Vagina (tissue), 2 donors: ENCODE data around the gene RNF43. TPM values are rescaled to one million over a fixed set of nuclear protein-coding genes. Genes with fewer than 3 reads are reported as not detected.

Experiments
- DNase-seq, 2 donors: peaks; one replicate each; pipeline ENCODE4 v3.0.0-alpha.2; 2017; ENCODE audit errors: extremely low spot score in 2 of 2
- H3K27ac ChIP-seq: fragments of 200-600 bp; sonication (generic); one replicate; pipeline ENCODE4 v1.5.1; 2019
- H3K27me3 ChIP-seq: fragments of 200-600 bp; sonication (generic); one replicate; pipeline ENCODE4 v1.5.1; 2019
- H3K36me3 ChIP-seq, 2 donors: fragments of 200-600 bp; sonication (generic); one replicate each; pipeline ENCODE4 v1.5.1; 2017 to 2019
- H3K4me1 ChIP-seq: fragments of 200-600 bp; sonication (generic); one replicate; pipeline ENCODE4 v1.5.1; 2019
- H3K4me3 ChIP-seq, 2 donors: fragments of 200-600 bp; sonication (generic); 1 replicate in 1 of 2; 2 replicates in 1 of 2; pipeline ENCODE4 v1.5.1; 2016 to 2019
- H3K9me3 ChIP-seq: fragments of 200-600 bp; sonication (generic); one replicate; pipeline ENCODE4 v1.5.1; 2019
- POLR2A ChIP-seq, 2 donors: fragments of 450-650 bp; IDR thresholded peaks; one replicate each; pipeline ENCODE4 v1.6.1; 2017; ENCODE audit warnings: antibody characterized with exemption in 2 of 2, mild to moderate bottlenecking in 2 of 2, moderate library complexity in 2 of 2
- POLR2AphosphoS5 ChIP-seq, 2 donors: sonication (generic); formaldehyde crosslinking; IDR thresholded peaks; one replicate each; pipeline ENCODE4 v1.9.0; 2017; ENCODE audit warnings: antibody characterized with exemption in 2 of 2, mild to moderate bottlenecking in 2 of 2, low read depth in 1 of 2; ENCODE audit not compliant: insufficient read depth in 1 of 2
- intact Hi-C: fragments of 100-400 bp; cut with DNase I; formaldehyde crosslinking; loops from one replicate; pipeline ENCODE4 v1.15.1; 2023
- total RNA-seq: library from RNA; depleted of rRNA; stranded (reverse); fragments of >200 nt; gene quantifications from one replicate; pipeline ENCODE4 v1.2.3, GENCODE V29; 2016
- TF ChIP-seq, protein P1 (sequence below), 3 experiments: fragments of 450-650 bp in 2 of 3; fragments of 200-600 bp in 1 of 3; sonication (generic) in 1 of 3; IDR thresholded peaks; one replicate each; pipeline ENCODE4 v1.5.1; 2017 to 2019; ENCODE audit warnings: antibody characterized with exemption in 3 of 3, mild to moderate bottlenecking in 2 of 3, moderate library complexity in 2 of 3

Gene RNF43
- total RNA-seq, 1 donor from 2014 or later = 27.7 TPM

- no peaks in the 10 kb centered on the region for H3K36me3 ChIP-seq
- no peaks in the 10 kb centered on the region for H3K9me3 ChIP-seq
- H3K4me1 ChIP-seq = no peaks in the 10 kb centered on the region
- TF ChIP-seq, protein P1, sequence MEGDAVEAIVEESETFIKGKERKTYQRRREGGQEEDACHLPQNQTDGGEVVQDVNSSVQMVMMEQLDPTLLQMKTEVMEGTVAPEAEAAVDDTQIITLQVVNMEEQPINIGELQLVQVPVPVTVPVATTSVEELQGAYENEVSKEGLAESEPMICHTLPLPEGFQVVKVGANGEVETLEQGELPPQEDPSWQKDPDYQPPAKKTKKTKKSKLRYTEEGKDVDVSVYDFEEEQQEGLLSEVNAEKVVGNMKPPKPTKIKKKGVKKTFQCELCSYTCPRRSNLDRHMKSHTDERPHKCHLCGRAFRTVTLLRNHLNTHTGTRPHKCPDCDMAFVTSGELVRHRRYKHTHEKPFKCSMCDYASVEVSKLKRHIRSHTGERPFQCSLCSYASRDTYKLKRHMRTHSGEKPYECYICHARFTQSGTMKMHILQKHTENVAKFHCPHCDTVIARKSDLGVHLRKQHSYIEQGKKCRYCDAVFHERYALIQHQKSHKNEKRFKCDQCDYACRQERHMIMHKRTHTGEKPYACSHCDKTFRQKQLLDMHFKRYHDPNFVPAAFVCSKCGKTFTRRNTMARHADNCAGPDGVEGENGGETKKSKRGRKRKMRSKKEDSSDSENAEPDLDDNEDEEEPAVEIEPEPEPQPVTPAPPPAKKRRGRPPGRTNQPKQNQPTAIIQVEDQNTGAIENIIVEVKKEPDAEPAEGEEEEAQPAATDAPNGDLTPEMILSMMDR (IDR thresholded peaks at IDR 0.05) = no peak
- TF ChIP-seq POLR2AphosphoS5 (IDR thresholded peaks at IDR 0.05; ENCODE audit: insufficient read depth in 1 of 2, low read depth in 1 of 2) (no peak), POLR2A (IDR thresholded peaks at IDR 0.05) (no peak)
- intact Hi-C loops = no loop called here
- DNase-seq = no peak
- no peak overlapping the region for H3K4me3 ChIP-seq
- no peaks in the 10 kb centered on the region for H3K27me3 ChIP-seq
- no peak overlapping the region for H3K27ac ChIP-seq
These were observed 28.8 kb downstream of the RNF43 start for GRCh38 chr17:58388302-58389190.

DNA sequence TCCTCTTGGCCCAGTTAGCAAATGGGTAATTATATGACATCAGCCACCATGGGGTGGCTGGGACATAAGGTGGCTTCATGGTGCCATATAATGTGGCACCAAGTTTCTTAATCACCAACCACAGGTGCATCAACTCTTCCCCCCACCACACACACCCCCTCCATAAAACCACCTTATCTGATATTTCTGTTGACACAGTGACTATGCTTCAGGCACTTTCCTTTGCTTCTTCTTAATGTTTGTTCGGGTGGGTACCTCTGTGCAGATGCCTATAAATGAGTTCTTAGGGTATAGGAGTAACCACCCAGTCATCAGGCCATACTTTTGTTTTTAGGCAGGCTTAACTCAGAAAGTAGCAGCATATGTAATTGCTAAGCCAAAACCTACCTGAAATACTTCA is 29.5 kb downstream of the RNF43 start:
- intact Hi-C loops = no loop called here
- Histone ChIP-seq H3K4me1 (peaks cover 7% of the 10 kb centered on the region), H3K9me3 (no peaks in the 10 kb centered on the region), H3K4me3 (no peak overlapping the region), H3K36me3 (no peaks in the 10 kb centered on the region), H3K27ac (no peak overlapping the region), H3K27me3 (no peaks in the 10 kb centered on the region)
- TF ChIP-seq, protein P1 (IDR thresholded peaks at IDR 0.05) = no peak
- no peak for TF ChIP-seq POLR2A (IDR thresholded peaks at IDR 0.05)
- TF ChIP-seq POLR2AphosphoS5 (IDR thresholded peaks at IDR 0.05; ENCODE audit: insufficient read depth in 1 of 2, low read depth in 1 of 2) = no peak
- no peak for DNase-seq

DNA sequence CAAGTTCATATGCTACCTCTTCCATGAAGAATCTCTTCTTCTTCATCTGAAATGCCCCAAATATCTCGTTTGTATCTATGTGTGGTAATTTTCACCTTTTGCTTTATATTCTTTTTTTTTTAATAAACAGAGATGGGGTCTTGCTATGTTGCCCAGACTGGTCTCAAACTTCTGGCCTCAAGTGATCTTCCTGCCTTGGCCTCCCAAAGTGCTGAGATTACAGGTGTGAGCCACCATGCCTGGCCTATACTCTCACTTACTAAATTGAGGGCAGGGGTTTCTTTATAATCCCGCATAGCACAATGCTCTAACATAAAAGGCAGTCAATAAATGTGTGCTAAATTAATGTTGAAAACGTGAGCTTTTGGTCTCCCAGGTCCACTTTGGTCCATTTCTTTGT is 30.6 kb downstream of the RNF43 start:
- H3K4me3 ChIP-seq = no peak overlapping the region
- no peaks in the 10 kb centered on the region for H3K27me3 ChIP-seq
- TF ChIP-seq POLR2AphosphoS5 (IDR thresholded peaks at IDR 0.05; ENCODE audit: insufficient read depth in 1 of 2, low read depth in 1 of 2) (no peak), POLR2A (IDR thresholded peaks at IDR 0.05) (no peak)
- TF ChIP-seq, protein P1 (IDR thresholded peaks at IDR 0.05) = no peak
- intact Hi-C loops = no loop called here
- no peaks in the 10 kb centered on the region for H3K36me3 ChIP-seq
- H3K4me1 ChIP-seq = peaks cover 17% of the 10 kb centered on the region
- no peak for DNase-seq
- H3K9me3 ChIP-seq = no peaks in the 10 kb centered on the region
- H3K27ac ChIP-seq = no peak overlapping the region

GRCh38 chr17:58385359-58385899 is 31.9 kb downstream of the RNF43 start:
- Histone ChIP-seq H3K4me3 (no peak overlapping the region), H3K4me1 (peaks cover 22% of the 10 kb centered on the region), H3K27ac (no peak overlapping the region), H3K36me3 (no peaks in the 10 kb centered on the region), H3K27me3 (no peaks in the 10 kb centered on the region), H3K9me3 (no peaks in the 10 kb centered on the region)
- intact Hi-C loops = no loop called here
- TF ChIP-seq POLR2AphosphoS5 (IDR thresholded peaks at IDR 0.05; ENCODE audit: insufficient read depth in 1 of 2, low read depth in 1 of 2) (no peak), POLR2A (IDR thresholded peaks at IDR 0.05) (no peak)
- TF ChIP-seq, protein P1 (IDR thresholded peaks at IDR 0.05) = no peak
- DNase-seq = no peak

DNA sequence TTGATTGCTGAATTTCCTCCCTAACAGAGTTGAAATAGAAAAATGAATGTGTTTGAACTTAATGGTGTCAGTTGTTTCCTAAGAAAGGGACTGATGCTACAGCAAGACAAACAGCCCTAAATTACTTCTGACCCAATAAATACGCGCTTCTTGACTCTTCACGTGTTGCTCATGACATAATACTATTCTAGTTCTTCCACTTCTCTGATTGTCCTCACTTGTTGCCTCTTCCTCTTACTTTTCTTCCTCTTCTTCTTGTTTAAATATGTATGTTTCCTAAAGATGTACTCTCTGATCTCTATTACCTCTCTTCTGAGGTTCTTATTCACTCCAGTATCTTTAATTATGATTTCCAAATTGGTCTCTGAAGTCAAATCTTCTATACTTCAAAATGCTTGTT is 32.4 kb downstream of the RNF43 start:
- DNase-seq = no peak
- Histone ChIP-seq H3K4me3 (no peak overlapping the region), H3K36me3 (no peaks in the 10 kb centered on the region), H3K4me1 (peaks cover 22% of the 10 kb centered on the region), H3K27ac (no peak overlapping the region), H3K9me3 (no peaks in the 10 kb centered on the region), H3K27me3 (no peaks in the 10 kb centered on the region)
- intact Hi-C loops = no loop called here
- TF ChIP-seq POLR2AphosphoS5 (IDR thresholded peaks at IDR 0.05; ENCODE audit: insufficient read depth in 1 of 2, low read depth in 1 of 2) = no peak
- no peak for TF ChIP-seq POLR2A (IDR thresholded peaks at IDR 0.05)
- TF ChIP-seq, protein P1 (IDR thresholded peaks at IDR 0.05) = no peak
